NCI-H1436 (cell line): ENCODE results near the gene FAM120A.

ENCODE experiments used
- DNase-seq: peaks from one replicate; lab custom pipeline; 2025; lab: John Stamatoyannopoulos, UW

FAM120A gene

DNA sequence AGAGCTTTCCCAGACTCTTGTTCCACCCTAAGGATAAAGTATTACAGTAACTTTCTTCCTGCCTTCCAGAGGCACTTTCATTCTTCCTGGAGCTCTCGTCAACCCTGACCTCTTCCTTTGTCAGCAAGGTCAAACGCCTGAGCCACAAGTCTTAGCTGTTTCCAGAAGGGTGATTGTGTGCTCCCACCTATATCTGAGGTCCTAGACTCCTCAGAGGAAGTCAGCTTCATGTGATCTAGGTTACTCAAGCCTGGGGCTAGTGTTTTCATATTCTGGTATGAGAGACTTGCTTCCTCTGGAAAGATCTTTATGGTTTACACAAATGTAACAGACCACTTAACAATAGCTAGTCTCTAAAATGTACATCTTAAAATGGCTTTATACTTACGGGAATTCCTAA lies 5.4 kb upstream of the FAM120A start:
- no peak for DNase-seq

DNA sequence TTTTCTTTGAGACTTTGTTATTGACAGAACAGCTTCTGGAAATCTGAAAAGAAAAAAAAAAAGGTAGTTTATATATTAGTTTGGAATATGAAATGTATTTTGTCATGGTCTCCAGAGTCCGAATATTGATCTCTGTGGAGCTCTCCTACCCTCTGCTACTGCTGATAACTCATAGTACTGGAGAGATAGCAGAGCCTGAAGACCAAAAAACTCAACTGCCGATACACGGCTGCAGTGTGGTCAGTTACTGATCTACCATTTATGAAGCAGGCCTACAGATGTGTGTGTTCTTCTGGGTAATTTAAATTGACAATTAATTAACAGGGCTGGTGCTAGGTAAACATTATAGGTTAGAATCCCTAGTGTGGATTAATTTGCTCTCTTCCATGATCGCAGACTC lies 3.8 kb upstream of the FAM120A start:
- DNase-seq, result no peak

- peak; percentile 29 for DNase-seq
These were observed 594 bp downstream of the FAM120A start for GRCh38 chr9:93451849-93452709.

DNA sequence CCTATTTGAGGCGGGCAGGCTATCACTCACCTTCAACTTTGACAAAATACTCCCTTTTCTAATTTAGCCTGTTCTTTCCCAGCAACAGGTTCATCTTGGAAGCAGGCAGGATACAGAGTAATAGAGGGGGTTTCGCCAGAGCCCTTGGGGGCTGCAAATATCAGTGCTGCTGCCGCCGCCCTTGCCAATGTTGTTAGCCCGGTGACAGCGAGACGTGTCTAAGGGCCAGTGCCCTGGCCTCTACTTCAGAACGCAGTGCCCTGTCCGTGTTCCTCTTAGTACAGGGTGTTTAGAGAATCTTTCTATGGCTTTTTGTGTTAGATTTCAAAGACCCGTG lies 1.2 kb downstream of the FAM120A start:
- DNase-seq, result no peak

GRCh38 chr9:93453047-93453914 lies 1.8 kb downstream of the FAM120A start, which contains the start of gene FAM120AOS:
TSS of gene FAM120AOS (minus strand) at chr9:93453581. CDS start at chr9:93452709, 872 bp downstream.
- DNase-seq, result peak; percentile 89

DNA sequence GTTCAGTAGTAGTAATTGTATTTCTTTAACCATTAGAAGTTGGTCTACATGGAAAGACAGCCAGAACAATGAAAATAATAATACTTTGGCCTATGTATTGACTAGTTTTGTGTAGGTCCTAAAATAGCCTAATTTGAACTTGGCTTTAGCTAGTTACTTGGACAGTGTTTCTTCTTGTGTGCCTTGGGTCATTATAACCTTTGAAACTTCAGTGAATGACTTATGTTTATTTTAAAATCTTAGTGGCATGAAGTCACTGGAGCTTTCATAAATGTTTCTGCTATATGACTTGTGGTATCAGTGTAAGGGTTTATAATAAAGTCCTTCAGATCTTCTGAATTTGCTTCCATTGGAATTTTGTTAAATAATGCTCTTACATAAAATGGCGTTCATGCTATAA lies 4.5 kb downstream of the FAM120A start:
- DNase-seq, result no peak

DNA sequence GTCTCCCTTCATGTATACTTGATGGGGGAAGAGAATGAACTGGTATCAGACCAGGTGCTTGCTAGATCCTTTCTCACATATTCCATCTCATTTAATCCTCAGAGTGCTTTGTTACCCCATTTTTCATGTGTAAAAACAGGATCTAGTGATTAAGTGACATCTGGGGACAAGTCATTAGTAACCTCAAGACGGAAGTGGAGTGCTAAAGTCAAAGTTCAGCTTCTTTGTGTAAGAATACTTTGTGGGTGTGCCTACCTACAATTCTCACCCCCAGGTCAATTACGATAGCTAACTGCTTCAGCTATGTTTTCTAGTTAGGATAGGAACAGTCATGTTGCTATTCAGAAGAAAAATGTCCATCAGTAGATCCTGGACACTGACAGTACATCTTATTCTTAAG lies 5.0 kb downstream of the FAM120A start:
- DNase-seq, result no peak

DNA sequence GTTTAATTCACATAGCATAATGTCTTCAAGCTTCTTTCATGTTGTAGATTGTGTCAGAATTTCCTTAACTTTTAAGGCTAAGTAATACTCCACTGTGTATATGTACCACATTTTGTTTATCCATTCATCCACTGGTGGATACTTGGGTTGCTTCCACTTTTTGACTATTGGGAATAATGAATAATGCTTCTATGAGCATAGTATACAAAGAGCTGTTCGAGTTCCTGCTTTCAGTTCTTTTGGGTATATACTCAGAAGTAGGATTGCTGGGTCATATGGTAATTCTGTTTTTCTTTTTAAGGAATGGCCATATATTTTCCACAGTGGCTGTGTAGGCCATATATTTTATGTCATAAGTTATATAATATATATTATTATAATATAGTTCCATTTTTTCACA lies 5.5 kb downstream of the FAM120A start:
- no peak for DNase-seq

GRCh38 chr9:93458712-93459111 lies 7.2 kb downstream of the FAM120A start:
- DNase-seq, result no peak

DNA sequence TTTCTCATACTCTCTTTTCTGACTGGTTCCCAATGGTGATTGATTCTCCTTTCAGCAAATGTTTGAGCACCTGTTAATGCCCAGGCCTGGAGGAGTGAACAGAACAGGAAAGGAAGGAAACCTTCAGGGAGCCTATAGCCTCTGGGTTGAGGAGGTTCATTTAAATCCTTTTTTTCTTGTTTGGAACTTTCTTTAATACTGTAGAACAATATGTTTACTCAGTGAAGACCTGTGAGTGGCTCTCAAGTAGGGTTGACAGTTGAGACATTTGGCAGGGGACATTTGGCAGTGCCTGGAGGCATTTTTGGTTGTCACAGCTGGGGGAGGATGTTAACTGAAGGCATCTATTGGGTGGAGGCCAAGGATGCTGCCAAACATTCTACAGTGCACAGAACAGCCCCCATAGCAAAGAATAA lies 8.0 kb downstream of the FAM120A start:
- DNase-seq, result no peak

- DNase-seq, result no peak
These were observed 9.4 kb downstream of the FAM120A start for GRCh38 chr9:93460689-93461413.

GRCh38 chr9:93461414-93461743 lies 9.9 kb downstream of the FAM120A start:
- no peak for DNase-seq

- DNase-seq, result no peak
These were observed 10.3 kb downstream of the FAM120A start for GRCh38 chr9:93461821-93462220.

DNA sequence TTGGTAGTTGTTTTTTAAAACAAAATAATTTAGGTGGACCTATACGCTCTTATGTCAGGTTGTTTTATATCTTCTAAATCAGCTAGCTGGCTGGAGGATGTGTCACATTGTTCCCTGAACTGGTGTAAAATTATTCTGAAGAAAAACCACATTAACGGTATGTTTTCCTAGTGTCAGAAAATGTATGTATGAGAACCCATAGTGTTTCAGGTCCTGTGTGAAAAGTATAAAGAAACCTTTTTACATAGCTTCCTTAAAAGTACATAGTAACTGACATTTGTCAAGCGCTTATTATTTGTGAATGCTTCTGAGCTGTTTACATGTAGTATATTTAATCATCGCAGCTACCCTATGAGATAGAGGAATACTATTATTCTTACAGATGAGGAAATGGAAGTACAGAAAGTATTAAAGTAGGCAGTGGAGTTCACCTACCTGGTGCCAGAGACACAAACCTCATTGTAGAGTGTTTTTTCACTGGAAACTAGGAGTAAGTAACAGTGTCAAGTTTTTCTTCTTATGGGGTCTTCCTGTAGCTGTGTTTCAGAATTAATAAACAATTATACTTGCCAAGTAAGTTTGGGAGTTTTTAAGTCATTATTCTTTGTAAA lies 12.3 kb downstream of the FAM120A start:
- DNase-seq, result no peak

GRCh38 chr9:93464395-93464794 lies 12.9 kb downstream of the FAM120A start:
- DNase-seq, result no peak

- DNase-seq, result no peak
These were observed 13.4 kb downstream of the FAM120A start for GRCh38 chr9:93464876-93465275.

DNA sequence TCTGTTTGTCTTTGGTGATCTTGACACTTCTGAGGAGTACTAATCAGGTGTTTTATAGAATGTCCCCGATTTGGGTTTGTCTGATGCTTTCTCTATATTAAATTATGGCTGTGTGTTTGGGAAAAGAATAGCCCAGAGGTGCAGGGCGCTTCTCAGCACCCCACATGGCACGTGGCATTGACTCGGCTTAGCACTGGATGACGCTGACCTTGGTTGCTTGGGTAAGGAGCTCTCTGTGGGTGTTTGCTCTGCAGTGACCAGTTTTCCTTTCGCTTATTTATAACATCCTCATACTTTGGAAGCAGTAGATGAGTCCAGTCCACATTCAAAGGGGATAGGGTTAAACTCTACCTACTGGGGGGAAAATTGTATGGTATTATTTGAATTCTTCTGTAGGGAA lies 14.4 kb downstream of the FAM120A start:
- DNase-seq, result no peak

DNA sequence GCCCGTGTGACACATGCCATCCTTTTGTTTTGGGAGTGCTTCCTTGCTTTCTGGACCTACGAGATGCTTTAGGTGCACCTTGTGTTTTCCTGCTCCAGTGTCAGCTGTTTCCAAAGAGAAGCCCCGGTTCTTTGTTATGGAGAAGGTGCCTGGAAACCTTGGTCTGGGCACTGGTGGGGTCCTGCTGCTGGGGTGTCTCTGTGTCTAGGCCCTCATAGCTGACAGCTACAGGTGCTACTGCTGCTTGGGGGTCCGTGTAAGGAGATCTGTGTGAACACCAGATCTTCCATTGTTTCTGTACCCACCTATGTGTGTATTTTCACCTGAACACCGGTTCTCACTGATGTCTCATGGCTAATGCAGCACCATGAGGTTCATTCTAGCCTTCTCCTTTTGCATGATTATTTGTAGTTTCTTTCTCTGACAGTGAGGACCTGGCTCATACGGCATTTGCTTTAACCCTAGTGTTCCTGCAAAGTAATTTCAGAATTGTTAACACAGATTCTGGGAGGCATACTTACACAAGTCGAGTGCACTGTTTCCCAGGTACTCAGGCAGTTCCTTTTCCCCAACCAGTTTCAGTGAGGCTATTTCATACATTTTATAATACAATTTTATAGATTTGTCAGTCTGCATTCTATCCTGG lies 15.1 kb downstream of the FAM120A start:
- no peak for DNase-seq

GRCh38 chr9:93467062-93467416 lies 15.6 kb downstream of the FAM120A start:
- DNase-seq, result no peak

GRCh38 chr9:93467462-93467861 lies 16.0 kb downstream of the FAM120A start:
- peak; percentile 8 for DNase-seq

DNA sequence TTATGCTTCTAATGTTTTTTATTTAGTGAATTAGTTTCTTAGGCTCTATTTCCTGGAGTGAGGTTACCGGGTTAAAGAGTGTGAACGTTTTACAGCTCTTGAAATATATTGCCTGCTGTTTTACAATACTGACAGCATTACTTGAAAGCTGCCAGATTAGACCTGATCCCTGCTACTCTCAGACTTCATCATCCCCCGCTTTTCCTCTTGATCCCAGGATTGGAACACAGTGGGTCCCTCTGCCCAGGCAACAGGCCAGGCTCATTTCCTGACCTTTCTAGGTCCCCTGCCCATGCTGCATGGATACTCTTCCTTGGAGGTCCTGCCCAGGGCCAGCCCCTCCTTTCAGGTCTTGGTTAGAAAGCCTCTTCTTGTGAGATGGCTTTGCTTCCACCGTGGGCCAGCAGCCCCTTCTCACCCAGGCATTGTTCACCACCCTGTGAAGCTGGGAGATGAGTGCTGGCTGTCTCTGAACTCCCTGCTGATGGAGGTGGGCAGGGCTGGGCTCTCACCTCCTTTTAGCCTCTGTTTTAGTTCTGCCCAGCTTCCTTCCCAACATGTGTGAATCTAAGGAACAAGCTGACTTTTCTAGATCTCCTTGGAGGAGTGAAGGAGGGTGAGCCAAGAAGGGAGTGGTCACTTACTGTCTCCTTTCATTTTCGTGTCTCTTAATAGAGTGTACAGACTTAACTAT lies 17.4 kb downstream of the FAM120A start:
- no peak for DNase-seq
